HUES6 (cell line): ENCODE data around the gene MAPK12.

ENCODE experiments used
- H3K27ac ChIP-seq: 2 replicates; pipeline ENCODE4 v1.7.0; 2013; ENCODE audit warnings: low read depth, mild to moderate bottlenecking, low read length, inconsistent platforms
- H3K27me3 ChIP-seq: 2 replicates; pipeline ENCODE4 v1.6.1; 2013; ENCODE audit warnings: low read length; ENCODE audit not compliant: control insufficient read depth, insufficient read depth
- H3K36me3 ChIP-seq: 2 replicates; pipeline ENCODE4 v1.6.1; 2013; ENCODE audit warnings: low read length; ENCODE audit not compliant: control insufficient read depth, insufficient read depth
- H3K4me1 ChIP-seq: 2 replicates; pipeline ENCODE4 v1.6.1; 2013; ENCODE audit warnings: low read length; ENCODE audit not compliant: control insufficient read depth, insufficient read depth
- H3K4me3 ChIP-seq: 2 replicates; pipeline ENCODE4 v1.5.1; 2013; ENCODE audit warnings: low read depth, low read length
- H3K9ac ChIP-seq: one replicate; pipeline ENCODE4 v1.6.1; 2013; ENCODE audit warnings: mild to moderate bottlenecking, low read length
- H3K9me3 ChIP-seq: 2 replicates; pipeline ENCODE4 v1.6.1; 2013; ENCODE audit warnings: low read depth, low read length; ENCODE audit not compliant: control insufficient read depth, insufficient read depth

The MAPK12 gene

GRCh38 chr22:50272044-50272802 is 10.7 kb upstream of the MAPK12 start:
- H3K27me3 ChIP-seq: peaks cover 50% of the 10 kb centered on the region
- H3K9ac ChIP-seq: no peak overlapping the region
- peaks cover 9% of the 10 kb centered on the region for H3K9me3 ChIP-seq
- peaks cover 16% of the 10 kb centered on the region for H3K4me1 ChIP-seq
- no peak overlapping the region for H3K27ac ChIP-seq
- H3K36me3 ChIP-seq: peaks cover 24% of the 10 kb centered on the region
- H3K4me3 ChIP-seq: peak overlapping the region; percentile 40

DNA sequence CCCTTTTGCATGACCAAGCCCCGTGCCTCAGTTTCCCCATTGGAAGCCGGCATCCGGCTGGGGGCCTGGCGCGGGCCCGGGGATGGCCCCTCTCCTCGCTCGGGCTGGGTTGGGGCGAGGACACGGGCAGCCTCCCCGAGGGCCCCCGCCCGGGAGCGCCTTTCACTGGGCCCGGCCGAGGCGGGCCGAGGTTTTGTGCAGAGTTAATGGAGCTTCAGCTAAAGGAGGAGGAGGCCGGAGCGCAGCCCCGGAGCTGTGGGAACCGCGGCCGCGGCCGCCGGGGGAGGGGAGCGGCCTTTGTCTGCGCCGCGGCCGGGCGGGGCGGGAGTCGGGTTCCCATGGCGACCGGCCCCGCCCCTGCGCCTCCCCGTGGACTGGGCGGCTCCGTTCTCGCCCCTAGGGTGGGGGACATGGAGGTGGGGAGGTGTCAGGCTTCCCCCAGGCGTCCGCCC is 10.1 kb upstream of the MAPK12 start:
- peaks cover 7% of the 10 kb centered on the region for H3K9me3 ChIP-seq
- peaks cover 17% of the 10 kb centered on the region for H3K36me3 ChIP-seq
- H3K4me1 ChIP-seq: peaks cover 16% of the 10 kb centered on the region
- no peak overlapping the region for H3K9ac ChIP-seq
- H3K27me3 ChIP-seq: peaks cover 56% of the 10 kb centered on the region
- peak overlapping the region; percentile 43 for H3K4me3 ChIP-seq
- no peak overlapping the region for H3K27ac ChIP-seq

DNA sequence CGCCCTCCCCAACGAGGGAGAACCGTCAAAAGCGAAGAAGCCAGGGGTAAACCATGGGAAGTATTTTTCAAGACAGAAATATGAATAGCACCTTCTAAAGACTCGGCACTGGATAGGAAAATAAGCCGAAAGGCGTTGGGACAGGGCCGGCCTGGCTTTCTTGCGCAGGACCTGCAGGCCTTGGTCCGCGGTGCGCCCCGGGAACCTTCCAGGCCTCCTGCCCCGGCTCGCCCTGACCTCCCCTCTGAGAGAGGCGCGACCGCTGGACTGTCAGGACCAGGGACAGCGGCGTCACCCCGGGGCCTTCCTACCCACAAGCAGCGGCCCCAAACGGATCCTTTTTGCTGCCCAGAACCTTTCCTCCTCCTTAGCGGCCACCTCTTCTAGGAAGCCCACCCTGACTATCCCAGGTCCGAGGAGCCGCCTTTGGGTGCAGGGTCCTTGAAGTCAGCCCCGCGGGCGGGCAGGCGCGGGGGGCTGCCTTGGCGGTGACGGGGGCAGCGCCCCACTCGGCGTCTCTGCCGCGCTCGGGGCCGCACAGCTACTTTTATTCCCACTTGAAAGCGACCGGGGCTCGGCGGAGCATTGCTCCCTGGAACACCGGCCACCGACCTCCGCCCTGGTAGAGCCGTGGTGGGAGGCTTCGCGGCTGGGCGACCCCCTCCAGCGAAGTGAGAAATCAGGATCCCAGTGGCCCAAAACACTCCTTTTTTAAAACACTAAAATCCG is 9.3 kb upstream of the MAPK12 start:
- peaks cover 64% of the 10 kb centered on the region for H3K27me3 ChIP-seq
- H3K36me3 ChIP-seq: peaks cover 10% of the 10 kb centered on the region
- H3K9me3 ChIP-seq: peaks cover under 1% of the 10 kb centered on the region; the same call in 1 of the 2 replicates
- no peak overlapping the region for H3K27ac ChIP-seq
- H3K4me1 ChIP-seq: peaks cover 16% of the 10 kb centered on the region
- H3K9ac ChIP-seq: no peak overlapping the region
- peak overlapping the region; percentile 43 for H3K4me3 ChIP-seq

- Histone ChIP-seq H3K27me3 (peaks cover 70% of the 10 kb centered on the region), H3K9me3 (no peaks in the 10 kb centered on the region), H3K9ac (no peak within 1 kb of the TSS), H3K27ac (no peak within 1 kb of the TSS), H3K36me3 (peaks cover 3% of the 10 kb centered on the region), H3K4me1 (peaks cover 16% of the 10 kb centered on the region), H3K4me3 (peak within 1 kb of the TSS; percentile 43)
These were observed 8.6 kb upstream of the MAPK12 start, which contains the start of gene MAPK11 for GRCh38 chr22:50269970-50270665. Gene MAPK11, minus strand, starts transcription at chr22:50270380. Its CDS starts 88 bp downstream, at chr22:50270292.

DNA sequence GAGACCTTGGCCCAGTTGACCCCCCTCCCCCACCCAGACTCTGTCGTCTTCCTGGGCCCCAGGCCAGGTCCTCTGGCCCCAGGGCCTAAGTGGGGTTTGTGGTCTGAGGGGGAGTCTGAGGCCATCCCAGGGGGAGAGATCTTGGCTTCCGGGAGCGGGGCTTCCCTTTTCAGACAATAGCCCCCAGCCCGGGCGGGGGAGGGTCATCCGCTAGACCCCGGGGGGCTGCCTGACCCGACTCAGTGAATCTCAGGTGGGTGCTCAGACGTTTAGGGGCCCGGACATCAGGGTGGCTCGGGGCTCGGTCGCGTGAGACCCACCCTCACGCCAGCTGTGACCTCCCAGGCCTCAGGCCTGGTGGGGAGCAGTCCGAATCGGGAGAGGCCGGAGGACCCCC is 8.1 kb upstream of the MAPK12 start:
- Histone ChIP-seq H3K27me3 (peaks cover 75% of the 10 kb centered on the region), H3K4me3 (peak overlapping the region; percentile 41), H3K36me3 (no peaks in the 10 kb centered on the region), H3K27ac (no peak overlapping the region), H3K4me1 (peaks cover 16% of the 10 kb centered on the region), H3K9me3 (no peaks in the 10 kb centered on the region), H3K9ac (no peak overlapping the region)

DNA sequence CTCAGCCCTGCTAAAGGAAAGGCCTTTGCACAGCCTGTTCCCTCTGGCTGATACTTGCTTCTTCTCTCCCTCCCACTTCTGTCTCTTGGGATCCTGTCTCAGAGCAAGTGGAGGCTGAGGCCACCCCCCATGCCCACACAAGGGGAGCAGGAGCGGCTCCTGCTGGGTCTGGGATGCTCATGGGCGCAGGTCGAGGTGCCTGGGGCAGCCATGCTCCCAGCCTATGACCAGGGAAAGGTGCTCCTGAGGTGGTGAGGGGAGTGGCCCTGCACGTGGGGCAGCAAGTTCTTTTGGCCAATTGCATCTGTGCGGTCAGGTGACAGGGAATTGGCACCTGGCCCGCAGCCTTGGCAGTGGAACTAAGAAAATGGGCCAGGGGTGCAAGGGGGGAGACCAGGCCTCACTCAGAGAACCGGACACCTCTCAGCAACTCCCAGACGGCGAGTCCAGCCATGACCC is 7.2 kb upstream of the MAPK12 start:
- Histone ChIP-seq H3K27me3 (peaks cover 83% of the 10 kb centered on the region), H3K27ac (no peak overlapping the region), H3K4me3 (no peak overlapping the region), H3K9me3 (no peaks in the 10 kb centered on the region), H3K36me3 (no peaks in the 10 kb centered on the region), H3K9ac (no peak overlapping the region), H3K4me1 (peaks cover 16% of the 10 kb centered on the region)

GRCh38 chr22:50267591-50268390 is 6.3 kb upstream of the MAPK12 start:
- Histone ChIP-seq H3K4me3 (peak overlapping the region; percentile 56), H3K4me1 (peaks cover 21% of the 10 kb centered on the region), H3K27me3 (peaks cover 91% of the 10 kb centered on the region), H3K9ac (no peak overlapping the region), H3K9me3 (no peaks in the 10 kb centered on the region), H3K36me3 (no peaks in the 10 kb centered on the region), H3K27ac (no peak overlapping the region)

DNA sequence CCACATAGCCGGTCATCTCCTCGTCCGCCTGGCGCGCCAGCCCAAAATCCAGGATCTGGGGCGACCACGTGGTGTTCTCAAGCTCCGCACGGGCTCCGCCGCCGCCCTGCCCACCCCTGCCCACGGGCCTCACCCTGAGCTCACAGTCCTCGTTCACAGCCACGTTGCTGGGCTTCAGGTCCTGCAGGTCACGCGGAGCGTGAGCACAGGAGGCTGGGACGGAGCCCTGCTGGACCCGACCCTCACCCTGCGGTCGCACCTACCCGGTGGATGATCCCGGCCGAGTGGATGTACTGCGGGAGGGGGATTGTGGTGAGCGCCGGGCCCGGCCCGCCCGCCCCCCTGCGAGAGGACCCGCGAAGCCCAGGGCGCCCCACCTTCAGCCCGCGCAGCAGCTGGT is 5.5 kb upstream of the MAPK12 start:
- H3K9me3 ChIP-seq: no peaks in the 10 kb centered on the region
- peaks cover 25% of the 10 kb centered on the region for H3K4me1 ChIP-seq
- H3K27ac ChIP-seq: no peak overlapping the region
- H3K27me3 ChIP-seq: peaks cover 93% of the 10 kb centered on the region
- H3K36me3 ChIP-seq: no peaks in the 10 kb centered on the region
- no peak overlapping the region for H3K9ac ChIP-seq
- peak overlapping the region; percentile 56 for H3K4me3 ChIP-seq

GRCh38 chr22:50264946-50265669 is 3.6 kb upstream of the MAPK12 start:
- no peak overlapping the region for H3K4me3 ChIP-seq
- no peaks in the 10 kb centered on the region for H3K36me3 ChIP-seq
- no peak overlapping the region for H3K9ac ChIP-seq
- H3K27ac ChIP-seq: no peak overlapping the region
- H3K9me3 ChIP-seq: no peaks in the 10 kb centered on the region
- H3K4me1 ChIP-seq: peaks cover 20% of the 10 kb centered on the region
- H3K27me3 ChIP-seq: peaks cover 89% of the 10 kb centered on the region
